ENCODE results near the gene CAND2. TPM values are rescaled to one million over a fixed set of nuclear protein-coding genes. Genes with fewer than 3 reads are reported as not detected.

The CAND2 gene
- total and polyA plus RNA-seq, 2 of the 8 experiments (the other 6 are each of a cell fraction or from before 2014, with no cell fraction given), result 8.7 TPM

GRCh38 chr3:12830785-12831156 is 34.3 kb downstream of the CAND2 start (continued):
- TF ChIP-seq, protein P1, sequence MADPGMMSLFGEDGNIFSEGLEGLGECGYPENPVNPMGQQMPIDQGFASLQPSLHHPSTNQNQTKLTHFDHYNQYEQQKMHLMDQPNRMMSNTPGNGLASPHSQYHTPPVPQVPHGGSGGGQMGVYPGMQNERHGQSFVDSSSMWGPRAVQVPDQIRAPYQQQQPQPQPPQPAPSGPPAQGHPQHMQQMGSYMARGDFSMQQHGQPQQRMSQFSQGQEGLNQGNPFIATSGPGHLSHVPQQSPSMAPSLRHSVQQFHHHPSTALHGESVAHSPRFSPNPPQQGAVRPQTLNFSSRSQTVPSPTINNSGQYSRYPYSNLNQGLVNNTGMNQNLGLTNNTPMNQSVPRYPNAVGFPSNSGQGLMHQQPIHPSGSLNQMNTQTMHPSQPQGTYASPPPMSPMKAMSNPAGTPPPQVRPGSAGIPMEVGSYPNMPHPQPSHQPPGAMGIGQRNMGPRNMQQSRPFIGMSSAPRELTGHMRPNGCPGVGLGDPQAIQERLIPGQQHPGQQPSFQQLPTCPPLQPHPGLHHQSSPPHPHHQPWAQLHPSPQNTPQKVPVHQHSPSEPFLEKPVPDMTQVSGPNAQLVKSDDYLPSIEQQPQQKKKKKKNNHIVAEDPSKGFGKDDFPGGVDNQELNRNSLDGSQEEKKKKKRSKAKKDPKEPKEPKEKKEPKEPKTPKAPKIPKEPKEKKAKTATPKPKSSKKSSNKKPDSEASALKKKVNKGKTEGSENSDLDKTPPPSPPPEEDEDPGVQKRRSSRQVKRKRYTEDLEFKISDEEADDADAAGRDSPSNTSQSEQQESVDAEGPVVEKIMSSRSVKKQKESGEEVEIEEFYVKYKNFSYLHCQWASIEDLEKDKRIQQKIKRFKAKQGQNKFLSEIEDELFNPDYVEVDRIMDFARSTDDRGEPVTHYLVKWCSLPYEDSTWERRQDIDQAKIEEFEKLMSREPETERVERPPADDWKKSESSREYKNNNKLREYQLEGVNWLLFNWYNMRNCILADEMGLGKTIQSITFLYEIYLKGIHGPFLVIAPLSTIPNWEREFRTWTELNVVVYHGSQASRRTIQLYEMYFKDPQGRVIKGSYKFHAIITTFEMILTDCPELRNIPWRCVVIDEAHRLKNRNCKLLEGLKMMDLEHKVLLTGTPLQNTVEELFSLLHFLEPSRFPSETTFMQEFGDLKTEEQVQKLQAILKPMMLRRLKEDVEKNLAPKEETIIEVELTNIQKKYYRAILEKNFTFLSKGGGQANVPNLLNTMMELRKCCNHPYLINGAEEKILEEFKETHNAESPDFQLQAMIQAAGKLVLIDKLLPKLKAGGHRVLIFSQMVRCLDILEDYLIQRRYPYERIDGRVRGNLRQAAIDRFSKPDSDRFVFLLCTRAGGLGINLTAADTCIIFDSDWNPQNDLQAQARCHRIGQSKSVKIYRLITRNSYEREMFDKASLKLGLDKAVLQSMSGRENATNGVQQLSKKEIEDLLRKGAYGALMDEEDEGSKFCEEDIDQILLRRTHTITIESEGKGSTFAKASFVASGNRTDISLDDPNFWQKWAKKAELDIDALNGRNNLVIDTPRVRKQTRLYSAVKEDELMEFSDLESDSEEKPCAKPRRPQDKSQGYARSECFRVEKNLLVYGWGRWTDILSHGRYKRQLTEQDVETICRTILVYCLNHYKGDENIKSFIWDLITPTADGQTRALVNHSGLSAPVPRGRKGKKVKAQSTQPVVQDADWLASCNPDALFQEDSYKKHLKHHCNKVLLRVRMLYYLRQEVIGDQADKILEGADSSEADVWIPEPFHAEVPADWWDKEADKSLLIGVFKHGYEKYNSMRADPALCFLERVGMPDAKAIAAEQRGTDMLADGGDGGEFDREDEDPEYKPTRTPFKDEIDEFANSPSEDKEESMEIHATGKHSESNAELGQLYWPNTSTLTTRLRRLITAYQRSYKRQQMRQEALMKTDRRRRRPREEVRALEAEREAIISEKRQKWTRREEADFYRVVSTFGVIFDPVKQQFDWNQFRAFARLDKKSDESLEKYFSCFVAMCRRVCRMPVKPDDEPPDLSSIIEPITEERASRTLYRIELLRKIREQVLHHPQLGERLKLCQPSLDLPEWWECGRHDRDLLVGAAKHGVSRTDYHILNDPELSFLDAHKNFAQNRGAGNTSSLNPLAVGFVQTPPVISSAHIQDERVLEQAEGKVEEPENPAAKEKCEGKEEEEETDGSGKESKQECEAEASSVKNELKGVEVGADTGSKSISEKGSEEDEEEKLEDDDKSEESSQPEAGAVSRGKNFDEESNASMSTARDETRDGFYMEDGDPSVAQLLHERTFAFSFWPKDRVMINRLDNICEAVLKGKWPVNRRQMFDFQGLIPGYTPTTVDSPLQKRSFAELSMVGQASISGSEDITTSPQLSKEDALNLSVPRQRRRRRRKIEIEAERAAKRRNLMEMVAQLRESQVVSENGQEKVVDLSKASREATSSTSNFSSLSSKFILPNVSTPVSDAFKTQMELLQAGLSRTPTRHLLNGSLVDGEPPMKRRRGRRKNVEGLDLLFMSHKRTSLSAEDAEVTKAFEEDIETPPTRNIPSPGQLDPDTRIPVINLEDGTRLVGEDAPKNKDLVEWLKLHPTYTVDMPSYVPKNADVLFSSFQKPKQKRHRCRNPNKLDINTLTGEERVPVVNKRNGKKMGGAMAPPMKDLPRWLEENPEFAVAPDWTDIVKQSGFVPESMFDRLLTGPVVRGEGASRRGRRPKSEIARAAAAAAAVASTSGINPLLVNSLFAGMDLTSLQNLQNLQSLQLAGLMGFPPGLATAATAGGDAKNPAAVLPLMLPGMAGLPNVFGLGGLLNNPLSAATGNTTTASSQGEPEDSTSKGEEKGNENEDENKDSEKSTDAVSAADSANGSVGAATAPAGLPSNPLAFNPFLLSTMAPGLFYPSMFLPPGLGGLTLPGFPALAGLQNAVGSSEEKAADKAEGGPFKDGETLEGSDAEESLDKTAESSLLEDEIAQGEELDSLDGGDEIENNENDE (IDR thresholded peaks at IDR 0.05; ENCODE audit: insufficient replicate concordance, low read length), result no peak

All from H1 (cell line).